ENCODE measurements around the gene CNIH1.
A peak's percentile ranks its signal among the peaks of the same experiment; 100 is the strongest.

DNA sequence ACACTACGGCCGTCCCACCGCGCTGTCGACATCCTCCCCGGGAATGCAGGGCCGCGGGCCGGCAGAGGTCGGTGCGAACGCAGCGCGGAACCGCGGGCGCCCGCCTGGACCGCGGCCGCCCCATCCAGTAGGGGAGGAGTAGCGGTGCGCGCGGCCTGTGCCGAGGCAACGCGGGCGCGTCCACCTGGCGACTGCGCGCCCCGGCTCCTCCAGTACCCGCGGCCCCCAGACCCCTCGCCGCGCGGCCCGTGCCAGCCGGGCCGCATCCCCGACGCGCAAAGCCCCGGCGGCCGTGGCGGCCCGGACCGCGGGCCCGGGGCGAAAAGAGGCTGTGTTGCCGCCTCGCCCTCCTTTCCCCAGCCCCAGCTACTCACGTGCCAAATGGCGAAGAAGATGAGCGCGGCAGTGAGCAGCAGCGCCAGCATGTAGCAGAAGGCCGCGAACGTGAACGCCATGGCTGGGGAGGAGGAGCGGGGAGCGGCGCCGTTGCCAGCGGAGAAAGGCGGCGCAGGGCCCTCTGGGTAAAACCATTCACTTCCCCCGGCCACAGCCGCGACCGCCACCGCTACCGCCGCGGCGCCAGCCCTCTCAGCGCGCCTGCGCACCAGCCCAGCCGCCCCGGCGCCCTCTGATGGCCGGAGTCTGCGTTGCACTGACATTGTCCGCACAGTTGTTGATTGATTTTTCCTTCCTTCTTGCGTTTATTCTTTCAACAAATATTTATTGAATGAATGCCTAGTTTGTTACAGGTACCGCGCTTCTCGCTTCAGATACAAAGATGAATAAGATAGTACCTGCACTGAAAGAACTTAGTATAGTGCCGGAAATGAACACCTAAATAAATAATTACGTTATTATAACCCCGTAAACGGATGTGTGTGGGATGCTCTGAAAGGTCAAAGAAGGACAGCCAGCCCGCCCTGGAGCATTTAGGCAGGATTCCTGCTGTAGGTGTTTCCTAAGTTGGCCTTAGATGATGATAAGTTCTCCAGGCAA is at the start of gene CNIH1:
- TF ChIP-seq GABPA (IDR thresholded peaks at IDR 0.05; ENCODE audit: low read depth, low read length), result peak; percentile 34; the same call in 1 of the 2 replicates
- peak; percentile 49; the same call in 1 of the 2 replicates for TF ChIP-seq GABPA (CRISPR knock-in tag; IDR thresholded peaks at IDR 0.05; ENCODE audit: low read depth)
- peak; percentile 98 for TF ChIP-seq ZFY (CRISPR knock-in tag; IDR thresholded peaks at IDR 0.05)
- TF ChIP-seq RAD51 (IDR thresholded peaks at IDR 0.05; ENCODE audit: borderline replicate concordance), result no peak
- TF ChIP-seq, protein P1, sequence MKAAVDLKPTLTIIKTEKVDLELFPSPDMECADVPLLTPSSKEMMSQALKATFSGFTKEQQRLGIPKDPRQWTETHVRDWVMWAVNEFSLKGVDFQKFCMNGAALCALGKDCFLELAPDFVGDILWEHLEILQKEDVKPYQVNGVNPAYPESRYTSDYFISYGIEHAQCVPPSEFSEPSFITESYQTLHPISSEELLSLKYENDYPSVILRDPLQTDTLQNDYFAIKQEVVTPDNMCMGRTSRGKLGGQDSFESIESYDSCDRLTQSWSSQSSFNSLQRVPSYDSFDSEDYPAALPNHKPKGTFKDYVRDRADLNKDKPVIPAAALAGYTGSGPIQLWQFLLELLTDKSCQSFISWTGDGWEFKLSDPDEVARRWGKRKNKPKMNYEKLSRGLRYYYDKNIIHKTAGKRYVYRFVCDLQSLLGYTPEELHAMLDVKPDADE (CRISPR knock-in tag; IDR thresholded peaks at IDR 0.05), result no peak

All from HepG2 (cell line).